Measurements from ENCODE around the gene IP6K3. TPM values are rescaled to one million over a fixed set of nuclear protein-coding genes. Genes with fewer than 3 reads are reported as not detected.
A peak's percentile ranks its signal among the peaks of the same experiment; 100 is the strongest.

IP6K3 gene
- total RNA-seq = 0.13 TPM
- long read RNA-seq = 0 reads

- DNase-seq (ENCODE audit: low spot score) = no peak
Observed at GRCh38 chr6:33746651-33747100, at the start of gene IP6K3. Gene IP6K3, minus strand, starts transcription at chr6:33746905. Its CDS starts 11,429 bp downstream, at chr6:33735476.

DNA sequence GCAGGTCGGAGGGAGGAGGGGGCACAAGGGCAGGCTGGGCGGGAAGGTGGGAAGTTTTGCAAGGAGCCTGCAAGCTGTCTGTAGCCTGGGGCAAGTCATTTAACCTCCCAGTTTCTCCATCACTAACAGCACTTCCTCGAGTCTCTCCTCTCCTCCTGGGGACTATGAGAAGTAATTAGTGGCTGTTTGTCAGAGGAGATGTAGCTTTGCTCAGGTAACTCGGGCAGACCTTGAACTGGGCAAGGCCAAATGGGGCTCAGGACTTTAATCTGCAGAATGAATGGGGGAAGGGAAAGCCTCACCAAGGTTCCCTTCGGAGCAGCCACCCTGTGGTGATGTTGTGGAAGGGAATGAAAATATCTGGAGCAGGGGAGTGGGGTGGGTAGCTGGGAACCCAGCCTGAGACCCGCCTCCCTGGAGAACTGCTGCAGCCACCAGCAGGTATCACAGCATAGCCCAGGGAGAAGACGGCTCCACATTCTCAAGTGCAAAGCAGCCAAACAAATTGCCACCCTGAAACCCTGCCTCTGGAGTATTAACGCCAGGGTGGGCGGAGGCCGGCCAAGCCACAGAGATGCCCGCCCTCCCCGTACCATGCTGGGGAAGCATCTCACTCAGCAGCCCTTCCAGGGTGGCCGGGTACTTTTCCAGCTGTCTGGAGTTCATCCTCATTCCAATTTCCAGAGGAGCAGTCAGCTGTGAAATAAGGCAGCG lies 48.4 kb upstream of the IP6K3 start:
- DNase-seq (ENCODE audit: low spot score) = no peak

GRCh38 chr6:33792981-33793380 lies 46.3 kb upstream of the IP6K3 start:
- no peak for DNase-seq (ENCODE audit: low spot score)

DNA sequence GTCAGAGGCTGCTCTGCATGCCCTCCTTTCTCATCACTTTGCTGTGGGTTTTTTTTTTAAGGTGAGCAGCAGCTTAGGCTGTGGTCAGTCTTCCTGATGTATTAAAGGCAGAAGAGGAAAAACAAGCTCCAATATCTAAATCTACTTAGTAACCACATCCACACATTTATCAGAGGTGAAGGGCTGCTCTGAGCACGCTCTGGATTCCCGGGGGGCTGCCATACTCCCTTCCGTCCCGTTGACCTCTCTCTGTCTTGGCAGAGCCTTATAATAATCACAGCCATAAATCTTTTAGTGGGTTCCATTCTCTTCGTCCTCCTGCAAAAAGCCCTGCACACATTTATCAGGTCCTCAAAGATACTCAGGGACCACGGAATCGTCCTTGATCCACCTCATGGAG lies 44.9 kb upstream of the IP6K3 start:
- no peak for DNase-seq (ENCODE audit: low spot score)

- no peak for DNase-seq (ENCODE audit: low spot score)
Observed at GRCh38 chr6:33790910-33791309, 44.2 kb upstream of the IP6K3 start.

DNA sequence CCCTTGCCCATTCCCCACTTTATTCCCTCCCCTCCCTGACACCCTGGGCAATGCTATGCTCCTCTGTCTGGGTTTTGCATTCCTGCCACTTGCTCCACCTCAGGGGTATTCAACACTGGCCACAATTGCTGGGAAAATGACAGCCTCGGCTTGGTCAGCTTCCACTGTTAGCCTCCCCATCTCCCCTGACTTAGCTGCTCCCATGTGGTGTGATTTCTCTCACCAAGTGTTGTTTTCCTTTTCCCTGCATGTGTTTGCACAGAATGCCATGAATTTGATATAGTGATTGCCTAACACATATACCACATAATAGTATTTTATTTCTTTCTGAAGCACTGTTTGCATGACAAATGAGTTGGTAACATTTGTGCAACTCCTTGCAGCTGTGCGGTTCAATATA lies 43.7 kb upstream of the IP6K3 start:
- no peak for DNase-seq (ENCODE audit: low spot score)

- no peak for DNase-seq (ENCODE audit: low spot score)
Observed at GRCh38 chr6:33789550-33789895, 42.8 kb upstream of the IP6K3 start.

GRCh38 chr6:33788694-33789549 lies 42.2 kb upstream of the IP6K3 start, which contains the start of gene LEMD2:
Gene LEMD2, minus strand, starts transcription at chr6:33789130. Its CDS starts 14 bp downstream, at chr6:33789116.
- peak; percentile 98 for DNase-seq (ENCODE audit: low spot score)

- DNase-seq (ENCODE audit: low spot score) = peak; percentile 93
Observed at GRCh38 chr6:33787954-33788693, 41.4 kb upstream of the IP6K3 start.

GRCh38 chr6:33787346-33787953 lies 40.7 kb upstream of the IP6K3 start:
- no peak for DNase-seq (ENCODE audit: low spot score)

GRCh38 chr6:33786736-33787135 lies 40.0 kb upstream of the IP6K3 start:
- DNase-seq (ENCODE audit: low spot score) = no peak

DNA sequence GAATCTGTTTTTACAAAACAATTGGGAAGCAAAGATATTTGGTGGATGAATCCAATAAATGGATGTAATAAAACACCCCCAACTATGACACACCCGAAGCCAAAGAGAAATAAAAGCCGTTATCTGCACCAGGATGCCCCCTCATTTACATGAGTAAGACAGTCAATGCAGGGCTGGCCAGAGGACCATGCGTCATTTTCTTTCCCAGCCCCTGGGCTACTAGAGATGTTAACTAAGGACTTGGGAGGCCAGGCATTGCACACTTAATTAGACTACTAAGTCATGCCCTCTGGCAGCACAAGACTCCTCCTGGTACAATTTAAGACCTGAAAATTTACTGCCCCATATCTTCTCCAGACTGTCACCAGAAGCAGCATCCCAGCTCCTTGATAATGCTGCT lies 39.1 kb upstream of the IP6K3 start:
- DNase-seq (ENCODE audit: low spot score) = no peak

GRCh38 chr6:33784787-33785186 lies 38.1 kb upstream of the IP6K3 start:
- no peak for DNase-seq (ENCODE audit: low spot score)

DNA sequence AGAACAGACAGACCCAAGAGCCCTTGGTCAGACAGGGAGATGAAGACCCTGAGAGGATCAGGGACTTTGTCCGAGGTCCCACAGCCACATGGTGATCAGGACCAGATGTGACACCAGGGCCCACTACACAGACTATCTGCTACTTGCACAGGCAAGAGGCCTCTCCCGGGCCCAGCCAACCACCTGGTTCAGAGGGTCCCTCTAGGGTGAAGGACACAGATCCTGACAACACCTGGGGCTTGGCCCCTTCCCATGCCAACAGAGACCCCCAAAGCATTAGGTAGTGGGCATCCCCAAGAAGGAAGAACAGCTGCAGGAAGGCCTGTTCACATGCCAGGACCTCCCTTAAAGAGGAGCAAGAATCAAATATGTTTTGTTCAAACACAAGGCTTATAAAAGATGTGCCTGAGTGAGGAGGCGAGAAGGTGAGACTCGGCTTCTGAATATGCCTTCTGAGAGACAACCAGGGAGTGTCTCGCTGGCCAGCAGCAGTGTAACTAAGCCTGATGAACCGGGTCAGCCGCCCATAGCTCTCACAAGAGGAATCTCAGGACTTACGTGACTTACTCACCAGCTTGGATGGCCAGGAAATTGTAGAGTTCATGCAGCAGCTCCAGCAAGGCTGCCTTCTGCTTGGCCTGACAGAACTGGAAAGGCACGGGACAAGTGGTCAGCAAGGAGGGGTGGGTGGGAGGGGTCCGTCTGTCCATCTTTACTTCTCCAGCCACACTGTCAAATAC lies 37.2 kb upstream of the IP6K3 start:
- DNase-seq (ENCODE audit: low spot score) = no peak

DNA sequence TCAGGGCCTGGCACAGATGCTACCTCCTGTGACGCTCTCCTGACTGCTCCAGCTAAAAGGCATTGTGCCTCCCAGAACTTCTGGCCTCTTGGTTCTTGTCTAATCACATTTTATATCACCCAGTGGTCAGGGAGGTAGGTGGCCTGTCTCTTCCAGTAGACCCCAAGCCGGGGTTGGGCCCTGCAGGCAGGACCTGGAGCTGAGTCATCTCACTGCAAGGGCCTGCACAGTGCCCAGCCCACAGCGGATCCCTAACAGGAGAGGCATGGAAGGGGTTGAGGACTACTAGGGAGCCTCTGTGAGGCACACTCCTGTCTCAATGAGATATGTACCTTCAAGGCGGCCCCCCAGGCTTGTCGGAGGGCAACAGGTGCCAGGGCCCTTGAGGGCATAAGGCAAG lies 35.9 kb upstream of the IP6K3 start:
- DNase-seq (ENCODE audit: low spot score) = no peak

DNA sequence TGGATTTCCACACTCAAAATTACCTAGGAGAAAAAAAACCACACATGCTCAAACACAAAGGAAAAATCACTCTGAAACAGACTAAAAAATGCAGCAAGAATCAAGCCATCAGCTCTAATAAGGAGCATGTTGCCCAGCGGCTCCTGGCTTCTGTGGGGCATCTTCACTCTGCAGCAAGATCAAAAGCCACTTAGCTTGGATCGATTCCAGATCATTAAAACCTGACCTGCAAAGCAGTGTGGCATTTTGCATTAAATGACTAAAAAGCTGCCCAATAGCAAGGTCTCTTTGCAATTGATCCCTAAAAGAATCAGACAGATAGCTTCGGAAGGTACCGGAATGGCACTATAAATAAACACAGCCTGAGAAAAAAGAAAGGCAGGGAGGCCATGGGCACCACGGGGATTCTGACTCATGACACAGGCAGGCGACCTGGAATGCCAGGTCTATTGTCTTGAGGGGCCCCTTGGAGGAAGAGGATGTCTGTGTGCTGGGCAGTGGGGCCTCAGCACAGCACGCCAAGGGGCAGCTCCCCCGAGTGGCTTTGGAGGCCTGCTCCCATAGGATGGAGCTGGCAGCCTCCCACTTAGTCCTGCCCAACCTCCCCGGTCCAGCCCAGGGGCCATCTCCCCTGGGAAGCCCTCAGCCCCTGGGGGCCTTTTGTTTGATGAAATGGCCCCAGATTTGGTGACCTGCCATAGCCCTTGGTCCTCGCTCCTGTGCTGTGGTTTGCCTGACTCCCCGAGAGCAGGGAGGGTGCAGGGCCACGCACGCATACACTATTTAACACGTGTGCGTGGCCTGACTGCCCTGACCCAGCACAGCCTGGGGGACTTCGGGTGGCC lies 34.6 kb upstream of the IP6K3 start:
- no peak for DNase-seq (ENCODE audit: low spot score)

DNA sequence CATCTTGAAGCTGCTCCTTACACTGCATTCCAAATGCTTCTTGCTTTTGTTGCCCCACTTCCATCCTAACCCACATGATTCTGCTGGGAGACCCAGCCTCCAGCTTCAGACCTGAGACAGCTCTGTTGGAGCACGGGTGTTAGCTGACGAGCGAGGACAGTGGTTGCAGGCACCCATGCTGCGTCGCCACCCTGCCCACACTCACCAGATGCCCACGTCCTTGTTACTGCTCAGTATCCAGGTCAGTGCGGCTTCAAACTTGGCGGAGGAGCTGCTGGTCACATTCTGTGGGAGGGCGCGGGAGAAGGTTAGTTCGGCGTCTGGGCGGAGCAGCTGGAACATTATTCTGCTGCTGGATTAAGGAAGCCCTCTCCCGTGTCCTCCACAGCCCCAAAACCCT lies 33.2 kb upstream of the IP6K3 start:
- no peak for DNase-seq (ENCODE audit: low spot score)

- no peak for DNase-seq (ENCODE audit: low spot score)
Observed at GRCh38 chr6:33779290-33779689, 32.6 kb upstream of the IP6K3 start.

GRCh38 chr6:33778444-33779121 lies 31.9 kb upstream of the IP6K3 start:
- DNase-seq (ENCODE audit: low spot score) = no peak

Measured in mesenteric fat pad (tissue), 1 donor.